HUES6 (cell line): ENCODE data around the gene PARD3.
"Not testable (repeated sequence)": the region's sequence is repeated elsewhere in the genome, so short reads cannot be mapped to it uniquely, and the experiment has no call there.

Experiments used
- H3K27ac ChIP-seq: 2 replicates; pipeline ENCODE4 v1.7.0; 2013; ENCODE audit warnings: low read depth, mild to moderate bottlenecking, low read length, inconsistent platforms
- H3K27me3 ChIP-seq: 2 replicates; pipeline ENCODE4 v1.6.1; 2013; ENCODE audit warnings: low read length; ENCODE audit not compliant: control insufficient read depth, insufficient read depth
- H3K36me3 ChIP-seq: 2 replicates; pipeline ENCODE4 v1.6.1; 2013; ENCODE audit warnings: low read length; ENCODE audit not compliant: control insufficient read depth, insufficient read depth
- H3K4me1 ChIP-seq: 2 replicates; pipeline ENCODE4 v1.6.1; 2013; ENCODE audit warnings: low read length; ENCODE audit not compliant: control insufficient read depth, insufficient read depth
- H3K4me3 ChIP-seq: 2 replicates; pipeline ENCODE4 v1.5.1; 2013; ENCODE audit warnings: low read depth, low read length
- H3K9ac ChIP-seq: one replicate; pipeline ENCODE4 v1.6.1; 2013; ENCODE audit warnings: mild to moderate bottlenecking, low read length
- H3K9me3 ChIP-seq: 2 replicates; pipeline ENCODE4 v1.6.1; 2013; ENCODE audit warnings: low read depth, low read length; ENCODE audit not compliant: control insufficient read depth, insufficient read depth

The PARD3 gene

DNA sequence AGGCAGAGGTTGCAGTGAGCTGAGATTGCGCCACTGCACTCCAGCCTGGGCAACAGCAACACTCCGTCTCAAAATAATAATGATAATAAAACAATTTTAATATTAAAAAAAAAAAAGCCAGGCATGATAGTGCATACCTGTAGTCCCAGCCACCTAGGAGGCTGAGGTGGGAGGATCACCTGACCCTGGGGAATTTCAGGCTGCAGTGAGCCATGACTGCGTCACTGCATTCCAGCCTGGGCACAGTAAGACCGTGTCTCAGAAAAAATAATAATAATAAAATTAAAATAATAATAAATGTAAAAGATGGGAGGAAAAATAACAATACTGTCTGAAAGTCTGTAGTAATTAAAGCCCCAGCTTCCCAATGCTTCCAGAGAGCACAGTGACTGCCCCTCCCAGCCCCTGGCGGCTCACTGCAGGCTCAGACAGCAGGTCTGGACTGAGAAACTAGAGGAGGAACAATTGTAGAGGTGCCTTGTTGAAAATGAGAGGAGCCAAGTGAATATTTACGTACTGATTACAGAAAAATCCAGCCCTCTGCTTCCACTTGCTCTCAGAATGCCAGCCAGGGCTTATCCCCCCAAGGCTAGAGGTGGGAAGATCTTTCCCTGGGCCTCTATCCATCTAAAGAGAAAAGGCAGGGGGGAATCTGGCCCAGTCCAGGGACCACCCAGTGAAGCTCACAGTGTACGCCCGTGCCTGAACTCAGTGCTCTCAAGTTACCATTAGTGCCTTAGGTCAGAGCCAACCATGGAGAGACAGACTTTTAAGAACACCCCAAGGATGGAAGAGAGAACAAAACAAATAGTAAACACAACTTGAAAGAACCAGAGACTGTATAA, 112.8 kb downstream of the PARD3 start:
- Histone ChIP-seq H3K4me3 (no peak overlapping the region), H3K27me3 (no peaks in the 10 kb centered on the region), H3K36me3 (no peaks in the 10 kb centered on the region), H3K27ac (no peak overlapping the region), H3K4me1 (peaks cover 21% of the 10 kb centered on the region), H3K9me3 (no peaks in the 10 kb centered on the region), H3K9ac (no peak overlapping the region)

DNA sequence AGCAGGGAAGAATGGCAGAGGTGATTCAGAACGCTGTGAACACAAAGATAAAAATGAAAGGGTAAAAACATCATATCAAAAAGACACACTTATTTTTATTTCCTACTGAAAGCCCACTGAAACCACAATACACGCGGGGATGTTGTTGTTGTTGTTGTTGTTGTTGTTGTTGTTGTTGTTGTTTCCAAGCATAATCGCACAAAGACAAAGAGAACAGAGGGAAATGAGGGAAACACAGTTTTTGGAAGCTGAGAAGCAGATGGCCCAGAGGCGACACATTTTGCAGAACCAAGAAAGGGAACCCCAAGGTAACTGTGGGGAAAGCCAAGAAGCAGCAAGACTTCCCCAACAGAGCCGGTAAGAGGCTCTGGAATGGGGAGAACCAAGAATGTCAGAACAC, 113.9 kb downstream of the PARD3 start:
- Histone ChIP-seq H3K9ac (no peak overlapping the region), H3K27me3 (no peaks in the 10 kb centered on the region), H3K9me3 (no peaks in the 10 kb centered on the region), H3K4me3 (no peak overlapping the region), H3K36me3 (no peaks in the 10 kb centered on the region), H3K4me1 (peaks cover 21% of the 10 kb centered on the region), H3K27ac (no peak overlapping the region)

DNA sequence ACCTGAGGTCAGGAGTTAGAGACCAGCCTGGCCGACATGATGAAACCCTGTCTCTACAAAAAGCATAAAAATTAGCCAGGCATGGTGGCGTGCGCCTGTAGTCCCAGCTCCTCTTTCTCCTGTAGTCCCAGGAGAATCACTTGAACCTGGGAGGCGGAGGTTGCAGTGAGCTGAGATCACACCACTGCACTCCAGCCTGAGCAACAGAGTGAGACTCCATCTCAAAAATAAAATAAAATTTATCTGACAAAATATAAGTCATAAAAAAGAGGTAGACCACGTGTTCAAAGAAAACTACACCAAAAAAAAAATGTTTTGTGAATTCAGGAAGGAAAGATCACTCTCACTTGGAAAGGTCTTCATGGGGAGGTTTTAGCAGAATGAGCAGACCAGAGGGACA, 114.3 kb downstream of the PARD3 start:
- H3K4me3 ChIP-seq, H3K9ac ChIP-seq, H3K9me3 ChIP-seq, H3K36me3 ChIP-seq, H3K27ac ChIP-seq, H3K27me3 ChIP-seq: not testable (repeated sequence)
- H3K4me1 ChIP-seq, result peaks cover 21% of the 10 kb centered on the region

DNA sequence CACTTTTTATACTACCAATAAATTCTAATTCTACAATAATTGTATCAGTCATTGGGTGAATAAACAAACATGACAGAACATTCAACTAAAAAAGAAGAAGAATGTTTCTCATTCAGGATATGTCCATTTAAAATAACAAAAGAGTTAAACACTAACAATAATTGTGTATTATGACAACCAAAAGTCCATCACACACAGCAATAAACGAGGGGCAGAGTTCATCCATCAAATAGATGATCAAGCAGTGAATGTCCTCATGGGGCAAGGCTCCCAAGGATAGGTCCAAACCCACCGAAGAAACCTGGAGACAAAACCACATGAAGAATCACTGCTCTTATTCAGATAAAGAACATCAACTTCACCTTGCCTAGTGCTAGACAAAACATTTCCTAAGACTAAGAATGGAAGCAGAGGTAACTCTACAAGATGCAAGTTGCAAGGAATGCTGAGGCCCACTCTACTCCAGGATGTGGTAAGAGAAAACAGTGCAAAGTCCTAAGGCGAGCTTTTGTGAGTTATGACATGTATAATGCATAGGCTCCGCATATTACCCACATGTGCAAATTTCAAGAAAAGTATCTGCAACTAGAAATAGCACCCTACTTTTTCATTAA, 115.1 kb downstream of the PARD3 start:
- Histone ChIP-seq H3K9me3 (no peaks in the 10 kb centered on the region), H3K4me3 (no peak overlapping the region), H3K27ac (no peak overlapping the region), H3K9ac (no peak overlapping the region), H3K27me3 (no peaks in the 10 kb centered on the region), H3K4me1 (peaks cover 21% of the 10 kb centered on the region), H3K36me3 (no peaks in the 10 kb centered on the region)

DNA sequence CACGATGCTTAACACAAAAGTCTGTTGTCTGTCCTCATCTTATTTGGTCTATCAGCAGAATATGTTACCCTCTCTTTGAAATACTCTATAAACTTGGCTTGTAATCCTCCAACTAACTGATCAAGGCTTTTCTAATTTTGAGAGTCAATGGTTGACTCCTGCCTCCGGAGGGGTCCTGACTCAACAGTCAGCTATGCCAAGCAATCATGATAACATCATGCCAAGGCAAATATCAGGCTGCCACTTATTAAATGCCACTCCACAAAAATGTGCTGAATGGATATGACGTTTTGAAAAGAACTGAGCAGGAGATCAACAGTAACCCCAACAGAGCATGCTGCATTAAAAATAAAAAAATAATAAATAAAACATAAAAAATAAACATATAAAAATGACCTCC, 116.1 kb downstream of the PARD3 start:
- Histone ChIP-seq H3K4me1 (peaks cover 13% of the 10 kb centered on the region), H3K27ac (no peak overlapping the region), H3K4me3 (no peak overlapping the region), H3K9me3 (no peaks in the 10 kb centered on the region), H3K36me3 (no peaks in the 10 kb centered on the region), H3K27me3 (no peaks in the 10 kb centered on the region), H3K9ac (no peak overlapping the region)

DNA sequence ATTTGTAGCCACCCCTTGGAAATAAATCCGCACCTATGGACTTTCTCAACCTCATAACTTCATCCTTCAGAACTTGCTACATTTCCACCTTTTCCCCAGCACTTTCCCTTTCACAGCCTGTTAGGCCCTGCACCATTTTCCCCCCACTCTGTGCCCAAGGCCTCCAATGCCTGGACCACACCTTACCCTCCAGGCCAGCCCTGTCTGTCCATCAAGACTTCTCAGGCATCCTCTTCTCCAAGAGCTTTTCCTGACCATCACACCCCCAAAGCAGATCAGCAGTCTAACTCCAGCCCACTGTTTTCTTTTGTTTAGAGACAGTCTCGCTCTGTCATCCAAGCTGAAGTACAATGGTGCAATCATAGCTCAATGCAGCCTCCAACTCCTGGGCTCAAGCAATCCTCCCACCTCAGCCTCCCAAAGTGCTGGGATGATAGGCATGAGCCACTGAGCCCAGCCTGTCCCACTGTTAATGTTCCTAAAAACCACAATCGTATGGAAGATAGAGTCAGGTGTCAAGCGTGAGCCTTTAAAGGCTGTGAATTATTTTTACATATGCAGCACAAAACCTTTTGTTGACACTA, 116.8 kb downstream of the PARD3 start:
- Histone ChIP-seq H3K4me1 (peaks cover 13% of the 10 kb centered on the region), H3K4me3 (no peak overlapping the region), H3K36me3 (no peaks in the 10 kb centered on the region), H3K9ac (no peak overlapping the region), H3K27ac (no peak overlapping the region), H3K9me3 (no peaks in the 10 kb centered on the region), H3K27me3 (no peaks in the 10 kb centered on the region)

DNA sequence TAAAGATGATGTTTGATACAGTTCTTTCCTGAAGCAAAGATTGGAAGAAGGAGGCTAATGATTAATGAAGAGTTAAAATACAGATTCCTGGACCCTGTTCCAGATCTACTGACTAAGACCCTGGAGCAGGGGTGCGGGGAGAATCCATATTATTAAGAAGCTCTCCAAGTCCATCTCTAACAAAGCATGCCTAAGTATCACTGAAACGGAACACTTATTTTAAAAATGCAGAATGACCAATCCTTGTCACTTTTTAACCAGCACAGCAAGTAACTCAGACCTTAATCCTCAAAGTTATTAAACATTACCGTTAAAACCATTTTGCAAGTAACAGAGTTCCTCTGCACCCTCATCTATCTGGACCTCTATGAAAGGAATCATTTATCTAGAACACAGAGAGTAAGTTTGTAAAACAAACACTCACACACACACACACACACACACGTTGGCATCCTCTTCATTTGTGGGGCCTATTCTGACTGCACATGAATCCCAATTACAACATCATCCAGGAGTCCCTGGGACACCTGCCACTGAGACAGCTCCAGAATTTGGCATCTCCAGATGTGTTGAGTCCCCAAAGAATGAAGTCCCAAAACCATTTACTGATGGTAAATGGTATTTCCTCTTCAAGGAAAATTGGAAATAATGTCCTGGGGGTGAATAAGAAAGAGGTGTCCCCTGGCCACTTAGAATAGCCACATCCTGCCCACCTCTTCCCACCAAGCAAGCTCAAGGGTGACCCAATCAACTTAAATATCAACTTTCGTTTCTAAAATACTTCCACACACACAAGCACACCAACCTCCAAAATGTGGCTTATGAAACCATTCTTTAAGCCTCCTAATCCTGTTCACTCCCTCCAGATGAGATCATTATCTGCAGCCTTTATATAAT, 117.5 kb downstream of the PARD3 start:
- Histone ChIP-seq H3K36me3 (no peaks in the 10 kb centered on the region), H3K9me3 (no peaks in the 10 kb centered on the region), H3K4me1 (peaks cover 12% of the 10 kb centered on the region), H3K4me3 (no peak overlapping the region), H3K9ac (no peak overlapping the region), H3K27me3 (no peaks in the 10 kb centered on the region), H3K27ac (no peak overlapping the region)

DNA sequence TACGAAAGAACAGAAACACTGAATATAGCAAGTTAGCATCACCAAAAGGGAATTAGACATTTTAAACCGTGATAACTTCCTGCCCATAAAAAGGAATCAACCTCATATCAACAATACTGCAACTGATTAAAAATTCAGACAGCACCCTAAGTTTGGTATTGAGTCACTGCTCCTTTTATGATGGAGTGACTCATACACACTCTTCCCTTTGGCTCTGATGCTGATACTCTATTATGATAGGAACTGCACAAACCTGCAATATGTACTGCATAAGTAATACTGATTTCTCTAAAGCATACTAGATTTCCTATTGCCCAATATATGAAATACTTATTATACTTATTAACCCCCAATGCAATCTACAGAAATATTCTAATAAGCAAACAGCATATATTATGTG, 118.7 kb downstream of the PARD3 start:
- Histone ChIP-seq H3K27ac (no peak overlapping the region), H3K4me1 (peaks cover 6% of the 10 kb centered on the region), H3K27me3 (no peaks in the 10 kb centered on the region), H3K4me3 (no peak overlapping the region), H3K9ac (no peak overlapping the region), H3K9me3 (no peaks in the 10 kb centered on the region; the same call in 1 of the 2 replicates), H3K36me3 (no peaks in the 10 kb centered on the region)

DNA sequence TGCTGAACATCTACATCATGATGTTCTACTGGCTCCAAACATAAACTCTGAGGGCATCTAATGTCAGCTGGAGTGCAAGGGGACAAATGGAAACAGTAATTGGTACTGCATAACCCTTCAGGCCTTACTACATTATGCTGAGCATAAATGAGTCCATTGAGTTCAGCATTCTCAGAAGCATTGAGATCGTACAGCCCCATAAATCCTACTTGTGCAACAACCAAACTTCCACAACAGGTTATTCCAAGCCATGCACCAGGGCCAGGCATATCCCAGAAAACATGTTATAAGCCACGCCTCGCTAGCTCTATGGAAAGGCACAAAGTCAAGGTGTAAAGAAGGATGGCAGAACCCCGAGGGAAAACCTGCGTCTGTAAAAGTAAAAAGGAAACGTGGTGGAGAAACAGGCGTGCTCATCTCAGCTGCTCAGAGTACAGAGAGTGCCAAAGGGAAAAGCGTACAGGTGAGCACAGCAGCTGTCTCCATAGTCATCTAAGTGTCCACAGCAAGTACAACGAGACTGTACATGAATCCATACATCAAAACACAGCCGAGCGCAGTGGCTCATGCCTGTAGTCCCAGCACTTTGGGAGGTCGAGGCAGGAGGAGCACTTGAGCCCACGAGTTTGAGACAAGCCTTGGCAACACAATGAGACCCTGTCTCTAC, 124.6 kb downstream of the PARD3 start:
- no peak overlapping the region for H3K27ac ChIP-seq

DNA sequence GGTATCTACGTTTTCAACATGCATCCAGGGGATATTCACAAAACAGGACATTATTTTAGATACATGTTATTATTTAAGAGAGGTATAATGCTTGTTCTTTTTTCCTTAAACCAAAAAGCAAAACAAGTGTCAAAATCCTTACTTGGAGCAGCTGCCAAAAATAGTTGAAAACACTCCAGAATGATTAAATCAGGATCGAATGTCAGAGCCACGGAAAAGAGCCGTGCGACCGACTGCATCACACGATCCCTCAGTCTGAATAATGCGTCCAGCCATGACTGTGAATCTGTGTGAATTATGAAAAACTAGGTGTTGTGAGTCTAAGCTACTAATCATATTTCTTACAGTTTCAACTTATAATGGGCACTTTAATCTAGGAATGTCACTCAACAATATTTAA, 126.0 kb downstream of the PARD3 start:
- Histone ChIP-seq H3K27ac (no peak overlapping the region), H3K4me3 (no peak overlapping the region), H3K9ac (no peak overlapping the region), H3K4me1 (peaks cover 12% of the 10 kb centered on the region; the same call in 1 of the 2 replicates), H3K36me3 (no peaks in the 10 kb centered on the region), H3K27me3 (no peaks in the 10 kb centered on the region), H3K9me3 (no peaks in the 10 kb centered on the region; the same call in 1 of the 2 replicates)

More for the DNA sequence above, 124.6 kb downstream of the PARD3 start:
- Histone ChIP-seq H3K9me3 (no peaks in the 10 kb centered on the region; the same call in 1 of the 2 replicates), H3K4me1 (peaks cover 12% of the 10 kb centered on the region; the same call in 1 of the 2 replicates), H3K27me3 (no peaks in the 10 kb centered on the region), H3K4me3 (no peak overlapping the region), H3K36me3 (no peaks in the 10 kb centered on the region), H3K9ac (no peak overlapping the region)
